Measurements from ENCODE around the gene CALB2.
"Not testable (repeated sequence)": the region's sequence is repeated elsewhere in the genome, so short reads cannot be mapped to it uniquely, and the experiment has no call there.

Gene CALB2

GRCh38 chr16:71358464-71358998, at the start of gene CALB2:
Gene CALB2, plus strand, starts transcription at chr16:71358723. Its CDS starts 70 bp downstream, at chr16:71358793.
- TF ChIP-seq CTCF (IDR thresholded peaks at IDR 0.05; ENCODE audit: borderline replicate concordance, insufficient read depth, low read depth, low read length), result peak; percentile 91
- no peak within 1 kb of the TSS for H3K4me3 ChIP-seq (ENCODE audit: low read depth, low read length)

GRCh38 chr16:71311553-71312158, 46.9 kb upstream of the CALB2 start:
- TF ChIP-seq CTCF (IDR thresholded peaks at IDR 0.05; ENCODE audit: borderline replicate concordance, insufficient read depth, low read depth, low read length), result peak; percentile 71
- H3K4me3 ChIP-seq (ENCODE audit: low read depth, low read length), result no peak overlapping the region

- not testable (repeated sequence) for H3K4me3 ChIP-seq (ENCODE audit: low read depth, low read length)
Measured at GRCh38 chr16:71313591-71313990, 44.9 kb upstream of the CALB2 start.

- no peak for TF ChIP-seq CTCF (IDR thresholded peaks at IDR 0.05; ENCODE audit: borderline replicate concordance, insufficient read depth, low read depth, low read length)
- no peak overlapping the region for H3K4me3 ChIP-seq (ENCODE audit: low read depth, low read length)
Measured at GRCh38 chr16:71315269-71315668, 43.3 kb upstream of the CALB2 start.

- H3K4me3 ChIP-seq (ENCODE audit: low read depth, low read length), result no peak overlapping the region
- TF ChIP-seq CTCF (IDR thresholded peaks at IDR 0.05; ENCODE audit: borderline replicate concordance, insufficient read depth, low read depth, low read length), result no peak
Measured at GRCh38 chr16:71319999-71320398, 38.5 kb upstream of the CALB2 start.

GRCh38 chr16:71327720-71328119, 30.8 kb upstream of the CALB2 start:
- no peak overlapping the region for H3K4me3 ChIP-seq (ENCODE audit: low read depth, low read length)
- TF ChIP-seq CTCF (IDR thresholded peaks at IDR 0.05; ENCODE audit: borderline replicate concordance, insufficient read depth, low read depth, low read length), result no peak

- no peak overlapping the region for H3K4me3 ChIP-seq (ENCODE audit: low read depth, low read length)
- no peak for TF ChIP-seq CTCF (IDR thresholded peaks at IDR 0.05; ENCODE audit: borderline replicate concordance, insufficient read depth, low read depth, low read length)
Measured at GRCh38 chr16:71328151-71328550, 30.4 kb upstream of the CALB2 start.
